ENCODE results near the gene SYT13.

- no peak for TF ChIP-seq CTCF (IDR thresholded peaks at IDR 0.05)
- TF ChIP-seq EP300 (IDR thresholded peaks at IDR 0.05) = no peak
- TF ChIP-seq POLR2A (IDR thresholded peaks at IDR 0.05) = no peak
Measured at GRCh38 chr11:45298718-45299117, 12.6 kb upstream of the SYT13 start.
